HepG2 (cell line): ENCODE results near the gene LYRM4. TPM values are rescaled to one million over a fixed set of nuclear protein-coding genes. Genes with fewer than 3 reads are reported as not detected.

Experiments
- DPF2 ChIP-seq: sonication (generic); formaldehyde crosslinking; IDR thresholded peaks from 2 replicates; pipeline ENCODE4 v1.4.0; 2020; ENCODE audit warnings: mild to moderate bottlenecking, low read depth, missing genetic modification reagents, borderline replicate concordance
- FOXJ3 ChIP-seq: sonication (generic); formaldehyde crosslinking; IDR thresholded peaks from 2 replicates; pipeline ENCODE4 v1.4.0; 2020; ENCODE audit warnings: missing genetic modification reagents, mild to moderate bottlenecking, borderline replicate concordance
- GLI4 ChIP-seq: sonication (generic); formaldehyde crosslinking; IDR thresholded peaks from 2 replicates; pipeline ENCODE4 v1.5.1; 2020; ENCODE audit warnings: missing genetic modification reagents, mild to moderate bottlenecking, moderate library complexity, borderline replicate concordance
- GTF3A ChIP-seq: sonication (generic); formaldehyde crosslinking; conservative IDR thresholded peaks from 2 replicates; pipeline ENCODE4 v1.4.0; 2020; ENCODE audit warnings: mild to moderate bottlenecking, missing genetic modification reagents
- NCOA2 ChIP-seq: sonication (generic); formaldehyde crosslinking; IDR thresholded peaks from 2 replicates; pipeline ENCODE4 v1.8.0; 2022; ENCODE audit warnings: inconsistent platforms
- NR2F6 ChIP-seq, 2 experiments: IDR thresholded peaks; 2 replicates each; pipeline ENCODE4 v1.6.1; 2016; ENCODE audit warnings: antibody characterized with exemption in 1 of 2, mild to moderate bottlenecking in 1 of 2
- PHB2 ChIP-seq: fragments of 450-650 bp; IDR thresholded peaks from 2 replicates; pipeline ENCODE4 v1.6.1; 2018; ENCODE audit not compliant: partially characterized antibody
- POLR2A ChIP-seq, 2 experiments: IDR thresholded peaks; 2 replicates each; pipeline ENCODE4 v1.6.1; 2011; ENCODE audit warnings: low read depth in 2 of 2, low read length in 2 of 2, mild to moderate bottlenecking in 1 of 2, moderate library complexity in 1 of 2; ENCODE audit not compliant: insufficient read depth in 1 of 2
- REXO4 ChIP-seq: sonication (generic); formaldehyde crosslinking; IDR thresholded peaks from 2 replicates; pipeline ENCODE4 v1.8.0; 2022; ENCODE audit warnings: missing genetic modification reagents, mild to moderate bottlenecking, borderline replicate concordance
- SP2 ChIP-seq: sonication (generic); formaldehyde crosslinking; IDR thresholded peaks from 2 replicates; pipeline ENCODE4 v1.5.1; 2020; ENCODE audit warnings: mild to moderate bottlenecking, missing genetic modification reagents
- TFDP2 ChIP-seq: sonication (generic); formaldehyde crosslinking; IDR thresholded peaks from 2 replicates; pipeline ENCODE4 v1.4.0; 2020; ENCODE audit warnings: missing genetic modification reagents
- ZBTB42 ChIP-seq: sonication (generic); formaldehyde crosslinking; IDR thresholded peaks from 2 replicates; pipeline ENCODE4 v1.5.0; 2020; ENCODE audit warnings: mild to moderate bottlenecking, missing genetic modification reagents
- ZNF768 ChIP-seq: sonication (generic); formaldehyde crosslinking; IDR thresholded peaks from 2 replicates; pipeline ENCODE4 v1.4.0; 2020; ENCODE audit warnings: missing genetic modification reagents
- ZNF792 ChIP-seq: IDR thresholded peaks from 2 replicates; pipeline ENCODE4 v1.6.1; 2016
- polyA plus RNA-seq, 8 experiments: library from polyadenylated mRNA; depleted of rRNA in 3 of 8; stranded (reverse) in 7 of 8; unstranded in 1 of 8; fragments of >200 nt; fragmentation: Illumina TruSeq in 4 of 8; extraction: Trizol in 4 of 8; gene quantifications; 2 replicates each; pipeline versions ENCODE4 v1.2.1 to v1.2.3, GENCODE V29; 2011 to 2016; ENCODE audit warnings: low read depth in 4 of 8, missing spikeins in 1 of 8, mixed read lengths in 1 of 8; ENCODE audit not compliant: insufficient read depth in 1 of 8
- total RNA-seq, 5 experiments: library from RNA; depleted of rRNA; stranded (reverse); fragments of >200 nt; fragmentation: Illumina TruSeq; extraction: Trizol; gene quantifications; 2 replicates each; pipeline ENCODE4 v1.2.3, GENCODE V29; 2016; ENCODE audit warnings: low read depth in 1 of 5
- TF ChIP-seq, protein P1 (sequence below): sonication (generic); formaldehyde crosslinking; IDR thresholded peaks from 2 replicates; pipeline ENCODE4 v1.8.0; 2022; ENCODE audit warnings: mild to moderate bottlenecking, missing genetic modification reagents
- TF ChIP-seq, protein P2 (sequence below): sonication (generic); formaldehyde crosslinking; IDR thresholded peaks from 2 replicates; pipeline ENCODE4 v1.4.0; 2020; ENCODE audit warnings: missing genetic modification reagents, borderline replicate concordance
- TF ChIP-seq, protein P3 (sequence below): sonication (generic); formaldehyde crosslinking; IDR thresholded peaks from 2 replicates; pipeline ENCODE4 v1.8.0; 2022; ENCODE audit warnings: low read depth, missing genetic modification reagents

The LYRM4 gene
- total and polyA plus RNA-seq, 2 of the 13 experiments (the other 11 are each of a cell fraction or from before 2014, with no cell fraction given): 64.6 to 67.5 TPM

DNA sequence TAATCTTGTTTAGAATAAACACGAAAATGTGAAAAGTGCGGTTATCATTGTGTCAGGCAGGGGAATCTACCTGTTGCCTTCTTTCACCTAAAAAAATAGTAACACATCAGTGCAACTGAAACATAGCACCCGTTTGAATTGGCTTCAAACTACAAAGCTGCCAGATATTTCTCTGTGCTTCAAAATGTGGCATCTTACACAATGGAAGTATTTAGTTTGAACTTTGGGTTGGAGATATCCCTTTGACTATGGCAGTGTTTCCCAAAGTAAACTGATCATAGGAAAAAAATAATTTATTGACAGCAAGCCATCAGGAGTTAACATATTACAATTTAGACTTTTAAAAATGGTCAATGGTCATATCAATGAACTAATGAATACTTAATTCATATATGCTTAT, 172.0 kb downstream of the LYRM4 start (continued):
- TF ChIP-seq, protein P1, sequence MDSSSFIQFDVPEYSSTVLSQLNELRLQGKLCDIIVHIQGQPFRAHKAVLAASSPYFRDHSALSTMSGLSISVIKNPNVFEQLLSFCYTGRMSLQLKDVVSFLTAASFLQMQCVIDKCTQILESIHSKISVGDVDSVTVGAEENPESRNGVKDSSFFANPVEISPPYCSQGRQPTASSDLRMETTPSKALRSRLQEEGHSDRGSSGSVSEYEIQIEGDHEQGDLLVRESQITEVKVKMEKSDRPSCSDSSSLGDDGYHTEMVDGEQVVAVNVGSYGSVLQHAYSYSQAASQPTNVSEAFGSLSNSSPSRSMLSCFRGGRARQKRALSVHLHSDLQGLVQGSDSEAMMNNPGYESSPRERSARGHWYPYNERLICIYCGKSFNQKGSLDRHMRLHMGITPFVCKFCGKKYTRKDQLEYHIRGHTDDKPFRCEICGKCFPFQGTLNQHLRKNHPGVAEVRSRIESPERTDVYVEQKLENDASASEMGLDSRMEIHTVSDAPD (CRISPR knock-in tag): no peak
- TF ChIP-seq NCOA2 (CRISPR knock-in tag) (no peak), POLR2A (IDR thresholded peaks at IDR 0.05; ENCODE audit: insufficient read depth in 1 of 2, low read depth in 2 of 2, low read length in 2 of 2) (no peak), ZNF768 (CRISPR knock-in tag) (no peak), ZBTB42 (CRISPR knock-in tag) (no peak), GTF3A (CRISPR knock-in tag) (no peak), TFDP2 (no peak), ZNF792 (CRISPR knock-in tag) (no peak), SP2 (CRISPR knock-in tag) (no peak), NR2F6 (IDR thresholded peaks at IDR 0.05) (no peak), NR2F6 (CRISPR knock-in tag; IDR thresholded peaks at IDR 0.05) (no peak), DPF2 (CRISPR knock-in tag) (no peak), PHB2 (no peak), REXO4 (CRISPR knock-in tag) (no peak), GLI4 (CRISPR knock-in tag) (no peak), FOXJ3 (no peak)
- TF ChIP-seq, protein P2, sequence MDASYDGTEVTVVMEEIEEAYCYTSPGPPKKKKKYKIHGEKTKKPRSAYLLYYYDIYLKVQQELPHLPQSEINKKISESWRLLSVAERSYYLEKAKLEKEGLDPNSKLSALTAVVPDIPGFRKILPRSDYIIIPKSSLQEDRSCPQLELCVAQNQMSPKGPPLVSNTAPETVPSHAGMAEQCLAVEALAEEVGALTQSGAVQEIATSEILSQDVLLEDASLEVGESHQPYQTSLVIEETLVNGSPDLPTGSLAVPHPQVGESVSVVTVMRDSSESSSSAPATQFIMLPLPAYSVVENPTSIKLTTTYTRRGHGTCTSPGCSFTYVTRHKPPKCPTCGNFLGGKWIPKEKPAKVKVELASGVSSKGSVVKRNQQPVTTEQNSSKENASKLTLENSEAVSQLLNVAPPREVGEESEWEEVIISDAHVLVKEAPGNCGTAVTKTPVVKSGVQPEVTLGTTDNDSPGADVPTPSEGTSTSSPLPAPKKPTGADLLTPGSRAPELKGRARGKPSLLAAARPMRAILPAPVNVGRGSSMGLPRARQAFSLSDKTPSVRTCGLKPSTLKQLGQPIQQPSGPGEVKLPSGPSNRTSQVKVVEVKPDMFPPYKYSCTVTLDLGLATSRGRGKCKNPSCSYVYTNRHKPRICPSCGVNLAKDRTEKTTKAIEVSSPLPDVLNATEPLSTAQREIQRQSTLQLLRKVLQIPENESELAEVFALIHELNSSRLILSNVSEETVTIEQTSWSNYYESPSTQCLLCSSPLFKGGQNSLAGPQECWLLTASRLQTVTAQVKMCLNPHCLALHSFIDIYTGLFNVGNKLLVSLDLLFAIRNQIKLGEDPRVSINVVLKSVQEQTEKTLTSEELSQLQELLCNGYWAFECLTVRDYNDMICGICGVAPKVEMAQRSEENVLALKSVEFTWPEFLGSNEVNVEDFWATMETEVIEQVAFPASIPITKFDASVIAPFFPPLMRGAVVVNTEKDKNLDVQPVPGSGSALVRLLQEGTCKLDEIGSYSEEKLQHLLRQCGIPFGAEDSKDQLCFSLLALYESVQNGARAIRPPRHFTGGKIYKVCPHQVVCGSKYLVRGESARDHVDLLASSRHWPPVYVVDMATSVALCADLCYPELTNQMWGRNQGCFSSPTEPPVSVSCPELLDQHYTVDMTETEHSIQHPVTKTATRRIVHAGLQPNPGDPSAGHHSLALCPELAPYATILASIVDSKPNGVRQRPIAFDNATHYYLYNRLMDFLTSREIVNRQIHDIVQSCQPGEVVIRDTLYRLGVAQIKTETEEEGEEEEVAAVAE: no peak
- TF ChIP-seq, protein P3, sequence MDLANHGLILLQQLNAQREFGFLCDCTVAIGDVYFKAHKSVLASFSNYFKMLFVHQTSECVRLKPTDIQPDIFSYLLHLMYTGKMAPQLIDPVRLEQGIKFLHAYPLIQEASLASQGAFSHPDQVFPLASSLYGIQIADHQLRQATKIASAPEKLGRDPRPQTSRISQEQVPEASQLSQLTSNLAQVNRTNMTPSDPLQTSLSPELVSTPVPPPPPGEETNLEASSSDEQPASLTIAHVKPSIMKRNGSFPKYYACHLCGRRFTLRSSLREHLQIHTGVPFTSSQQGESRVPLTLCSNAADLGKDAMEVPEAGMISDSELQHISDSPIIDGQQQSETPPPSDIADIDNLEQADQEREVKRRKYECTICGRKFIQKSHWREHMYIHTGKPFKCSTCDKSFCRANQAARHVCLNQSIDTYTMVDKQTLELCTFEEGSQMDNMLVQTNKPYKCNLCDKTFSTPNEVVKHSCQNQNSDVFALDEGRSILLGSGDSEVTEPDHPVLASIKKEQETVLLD (CRISPR knock-in tag): no peak
